ENCODE measurements around the gene MYOD1.

The MYOD1 gene

GRCh38 chr11:17765356-17766072 lies 46.1 kb downstream of the MYOD1 start:
- TF ChIP-seq POLR2AphosphoS5 (IDR thresholded peaks at IDR 0.05; ENCODE audit: low read depth, low read length) = no peak
- TF ChIP-seq POLR2A (IDR thresholded peaks at IDR 0.05; ENCODE audit: low read depth, low read length) = no peak
- no peak for TF ChIP-seq SPI1 (IDR thresholded peaks at IDR 0.05; ENCODE audit: low read depth, low read length)
- TF ChIP-seq PAX5 (IDR thresholded peaks at IDR 0.05; ENCODE audit: insufficient read depth, low read length, severe bottlenecking) = no peak
- TF ChIP-seq TAF1 (IDR thresholded peaks at IDR 0.05; ENCODE audit: low read depth, low read length) = no peak
- TF ChIP-seq POU2F2 (IDR thresholded peaks at IDR 0.05; ENCODE audit: low read depth, low read length) = no peak
- DNase-seq (ENCODE audit: insufficient read length, low spot score) = no peak
- FAIRE-seq = no peak

DNA sequence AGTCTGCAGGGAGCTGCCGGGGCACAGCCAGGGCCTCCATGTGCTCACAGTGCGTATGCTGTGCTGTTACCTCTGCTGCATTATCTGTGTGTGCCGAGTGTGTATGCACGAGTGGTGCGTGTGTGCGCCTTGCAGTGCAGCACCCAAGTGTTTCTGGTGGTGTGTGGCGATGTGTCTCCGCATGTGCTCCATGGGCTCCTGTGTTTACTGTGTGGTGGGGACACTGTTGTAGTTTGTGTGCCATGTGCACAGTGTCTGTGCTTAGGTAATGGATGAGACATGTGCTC lies 46.6 kb downstream of the MYOD1 start:
- DNase-seq (ENCODE audit: insufficient read length, low spot score) = no peak
- TF ChIP-seq TAF1 (IDR thresholded peaks at IDR 0.05; ENCODE audit: low read depth, low read length) (no peak), POLR2A (IDR thresholded peaks at IDR 0.05; ENCODE audit: low read depth, low read length) (no peak), POU2F2 (IDR thresholded peaks at IDR 0.05; ENCODE audit: low read depth, low read length) (no peak), SPI1 (IDR thresholded peaks at IDR 0.05; ENCODE audit: low read depth, low read length) (no peak), POLR2AphosphoS5 (IDR thresholded peaks at IDR 0.05; ENCODE audit: low read depth, low read length) (no peak), PAX5 (IDR thresholded peaks at IDR 0.05; ENCODE audit: insufficient read depth, low read length, severe bottlenecking) (no peak)
- no peak for FAIRE-seq

DNA sequence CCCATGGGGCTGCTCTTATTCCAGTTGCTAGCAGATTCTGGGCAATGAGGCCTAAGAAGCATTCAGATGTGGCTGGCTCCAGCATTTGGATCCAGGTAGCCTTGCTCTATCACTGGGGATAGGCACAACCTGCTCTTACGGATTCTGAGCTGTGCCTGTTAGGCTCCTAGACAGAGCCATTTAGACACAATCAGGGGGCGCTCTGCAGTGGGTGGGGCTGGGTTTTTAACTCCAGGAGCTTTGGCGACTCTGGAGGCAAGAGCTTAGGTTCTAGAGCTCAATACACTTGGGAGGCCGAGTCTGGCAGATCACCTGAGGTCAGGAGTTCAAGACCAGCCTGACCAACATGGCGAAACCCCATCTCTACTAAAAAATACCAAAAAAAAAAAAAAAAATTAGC lies 47.2 kb downstream of the MYOD1 start:
- TF ChIP-seq SPI1 (IDR thresholded peaks at IDR 0.05; ENCODE audit: low read depth, low read length) (no peak), TAF1 (IDR thresholded peaks at IDR 0.05; ENCODE audit: low read depth, low read length) (no peak), PAX5 (IDR thresholded peaks at IDR 0.05; ENCODE audit: insufficient read depth, low read length, severe bottlenecking) (no peak), POLR2A (IDR thresholded peaks at IDR 0.05; ENCODE audit: low read depth, low read length) (no peak), POLR2AphosphoS5 (IDR thresholded peaks at IDR 0.05; ENCODE audit: low read depth, low read length) (no peak), POU2F2 (IDR thresholded peaks at IDR 0.05; ENCODE audit: low read depth, low read length) (no peak)
- FAIRE-seq (no peak), DNase-seq (ENCODE audit: insufficient read length, low spot score) (no peak)

DNA sequence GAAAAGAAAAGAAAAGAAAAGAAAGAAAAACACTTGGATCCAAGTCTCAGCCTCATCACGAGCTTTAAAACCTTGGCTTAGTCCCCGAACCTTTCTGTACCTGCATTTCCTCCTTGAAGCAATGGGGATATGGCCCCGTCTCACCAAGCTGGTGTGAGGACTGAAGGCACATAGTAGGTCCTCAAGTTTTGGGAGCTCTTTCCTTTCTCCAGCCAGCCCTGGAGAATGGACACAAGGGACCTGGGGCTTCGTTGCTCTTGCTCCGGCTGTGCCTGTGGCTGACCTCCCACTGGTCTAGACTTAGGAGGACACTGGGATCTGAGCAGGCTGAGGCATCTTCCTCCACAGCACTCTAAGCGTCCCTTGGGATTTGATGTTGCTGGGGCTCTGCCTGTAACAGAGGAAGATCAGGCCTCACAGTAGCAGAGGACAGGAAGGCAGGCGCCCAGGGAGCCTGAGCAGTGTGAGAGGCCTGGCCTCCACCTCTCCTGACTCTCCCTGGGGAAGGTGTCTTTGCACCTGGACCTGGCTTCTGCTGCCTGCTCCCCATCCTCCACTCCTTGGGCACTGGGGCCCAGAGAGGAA lies 48.0 kb downstream of the MYOD1 start:
- TF ChIP-seq POLR2A (IDR thresholded peaks at IDR 0.05; ENCODE audit: low read depth, low read length) (no peak), TAF1 (IDR thresholded peaks at IDR 0.05; ENCODE audit: low read depth, low read length) (no peak), PAX5 (IDR thresholded peaks at IDR 0.05; ENCODE audit: insufficient read depth, low read length, severe bottlenecking) (no peak), POLR2AphosphoS5 (IDR thresholded peaks at IDR 0.05; ENCODE audit: low read depth, low read length) (no peak), POU2F2 (IDR thresholded peaks at IDR 0.05; ENCODE audit: low read depth, low read length) (no peak), SPI1 (IDR thresholded peaks at IDR 0.05; ENCODE audit: low read depth, low read length) (no peak)
- FAIRE-seq = no peak
- no peak for DNase-seq (ENCODE audit: insufficient read length, low spot score)

DNA sequence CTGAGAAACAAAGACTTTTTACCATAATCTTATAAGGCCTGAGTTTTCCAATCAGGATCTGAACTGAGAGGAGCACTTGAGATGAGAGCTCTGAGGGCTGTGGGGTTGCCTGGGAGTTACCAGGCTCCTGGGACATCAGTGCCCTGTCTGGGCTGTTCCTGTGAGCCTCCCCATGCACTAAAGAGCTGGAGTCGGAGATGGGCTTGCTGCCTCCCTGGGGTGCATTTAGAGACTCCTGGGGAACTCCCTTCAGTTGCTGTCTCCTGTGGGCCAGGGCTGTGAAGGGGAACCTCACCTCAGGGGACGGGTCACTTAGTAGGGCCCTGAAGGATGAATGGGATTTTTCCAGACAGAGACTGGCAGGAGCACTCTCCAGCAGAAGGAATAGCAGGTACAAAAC lies 48.5 kb downstream of the MYOD1 start:
- no peak for FAIRE-seq
- TF ChIP-seq PAX5 (IDR thresholded peaks at IDR 0.05; ENCODE audit: insufficient read depth, low read length, severe bottlenecking) (no peak), SPI1 (IDR thresholded peaks at IDR 0.05; ENCODE audit: low read depth, low read length) (no peak), POU2F2 (IDR thresholded peaks at IDR 0.05; ENCODE audit: low read depth, low read length) (no peak), POLR2A (IDR thresholded peaks at IDR 0.05; ENCODE audit: low read depth, low read length) (no peak), TAF1 (IDR thresholded peaks at IDR 0.05; ENCODE audit: low read depth, low read length) (no peak), POLR2AphosphoS5 (IDR thresholded peaks at IDR 0.05; ENCODE audit: low read depth, low read length) (no peak)
- no peak for DNase-seq (ENCODE audit: insufficient read length, low spot score)

- no peak for FAIRE-seq
- TF ChIP-seq POU2F2 (IDR thresholded peaks at IDR 0.05; ENCODE audit: low read depth, low read length) = no peak
- TF ChIP-seq PAX5 (IDR thresholded peaks at IDR 0.05; ENCODE audit: insufficient read depth, low read length, severe bottlenecking) = no peak
- no peak for TF ChIP-seq POLR2AphosphoS5 (IDR thresholded peaks at IDR 0.05; ENCODE audit: low read depth, low read length)
- TF ChIP-seq POLR2A (IDR thresholded peaks at IDR 0.05; ENCODE audit: low read depth, low read length) = no peak
- TF ChIP-seq TAF1 (IDR thresholded peaks at IDR 0.05; ENCODE audit: low read depth, low read length) = no peak
- TF ChIP-seq SPI1 (IDR thresholded peaks at IDR 0.05; ENCODE audit: low read depth, low read length) = no peak
- DNase-seq (ENCODE audit: insufficient read length, low spot score) = no peak
Observed at GRCh38 chr11:17768547-17768946, 49.2 kb downstream of the MYOD1 start.

- TF ChIP-seq POU2F2 (IDR thresholded peaks at IDR 0.05; ENCODE audit: low read depth, low read length) (no peak), PAX5 (IDR thresholded peaks at IDR 0.05; ENCODE audit: insufficient read depth, low read length, severe bottlenecking) (no peak), POLR2AphosphoS5 (IDR thresholded peaks at IDR 0.05; ENCODE audit: low read depth, low read length) (no peak), SPI1 (IDR thresholded peaks at IDR 0.05; ENCODE audit: low read depth, low read length) (no peak), TAF1 (IDR thresholded peaks at IDR 0.05; ENCODE audit: low read depth, low read length) (no peak), POLR2A (IDR thresholded peaks at IDR 0.05; ENCODE audit: low read depth, low read length) (no peak)
- no peak for FAIRE-seq
- DNase-seq (ENCODE audit: insufficient read length, low spot score) = no peak
Observed at GRCh38 chr11:17769218-17769617, 49.8 kb downstream of the MYOD1 start.

- DNase-seq (ENCODE audit: insufficient read length, low spot score) = no peak
- no peak for FAIRE-seq
- TF ChIP-seq PAX5 (IDR thresholded peaks at IDR 0.05; ENCODE audit: insufficient read depth, low read length, severe bottlenecking) (no peak), POU2F2 (IDR thresholded peaks at IDR 0.05; ENCODE audit: low read depth, low read length) (no peak), POLR2A (IDR thresholded peaks at IDR 0.05; ENCODE audit: low read depth, low read length) (no peak)
Observed at GRCh38 chr11:17770048-17770652, 50.8 kb downstream of the MYOD1 start.

- DNase-seq (ENCODE audit: insufficient read length, low spot score) (no peak), FAIRE-seq (no peak)
- no peak for TF ChIP-seq SPI1 (IDR thresholded peaks at IDR 0.05; ENCODE audit: low read depth, low read length)
- TF ChIP-seq TAF1 (IDR thresholded peaks at IDR 0.05; ENCODE audit: low read depth, low read length) = no peak
- no peak for TF ChIP-seq PAX5 (IDR thresholded peaks at IDR 0.05; ENCODE audit: insufficient read depth, low read length, severe bottlenecking)
- no peak for TF ChIP-seq POLR2AphosphoS5 (IDR thresholded peaks at IDR 0.05; ENCODE audit: low read depth, low read length)
Observed at GRCh38 chr11:17770917-17771316, 51.5 kb downstream of the MYOD1 start.
